A673 (cell line): ENCODE data around the gene XYLT1. TPM values are rescaled to one million over a fixed set of nuclear protein-coding genes. Genes with fewer than 3 reads are reported as not detected.

Experiments used
- BruUV-seq: library from RNA; stranded (reverse); fragments of 400-500 nt; replicated peaks from 2 replicates; lab custom pipeline; 2021; lab: Mats Ljungman, UMichigan
- CTCF ChIA-PET: fragments of 300-600 bp; sonication (Branson Sonifier 250); formaldehyde crosslinking; loops from one replicate; lab custom pipeline; 2022; ENCODE audit warnings: antibody characterized with exemption; lab: Charles Lee
- POLR2A ChIA-PET: fragments of 300-600 bp; sonication (Branson Sonifier 250); formaldehyde crosslinking; loops from one replicate; lab custom pipeline; 2022; ENCODE audit warnings: antibody characterized with exemption; ENCODE audit not compliant: low non-redundant PET; lab: Charles Lee
- DNase-seq: peaks from one replicate; pipeline ENCODE4 v3.0.0-alpha.2; 2015; ENCODE audit warnings: low spot score
- H3K27ac ChIP-seq: fragments of 200-600 bp; sonication (generic); 2 replicates; pipeline ENCODE4 v1.5.1; 2016; ENCODE audit warnings: mixed run types, low read depth, mild to moderate bottlenecking, mixed read lengths, antibody characterized with exemption, low read length; ENCODE audit not compliant: poor library complexity, severe bottlenecking
- H3K27me3 ChIP-seq: fragments of 200-600 bp; sonication (generic); replicated peaks from 2 replicates; pipeline ENCODE4 v1.6.1; 2017; ENCODE audit warnings: mixed run types, low read depth, mild to moderate bottlenecking, mixed read lengths, antibody characterized with exemption, low read length; ENCODE audit not compliant: insufficient read depth, poor library complexity
- H3K36me3 ChIP-seq: fragments of 200-600 bp; sonication (generic); 2 replicates; pipeline ENCODE4 v1.6.1; 2016; ENCODE audit warnings: mixed run types, mild to moderate bottlenecking, mixed read lengths, antibody characterized with exemption, low read length; ENCODE audit not compliant: insufficient read depth, poor library complexity, severe bottlenecking
- H3K4me1 ChIP-seq: fragments of 200-600 bp; sonication (generic); 2 replicates; pipeline ENCODE4 v1.6.1; 2017; ENCODE audit warnings: mixed run types, mild to moderate bottlenecking, mixed read lengths, antibody characterized with exemption, low read length; ENCODE audit not compliant: insufficient read depth, poor library complexity, severe bottlenecking
- H3K4me3 ChIP-seq: fragments of 200-600 bp; sonication (generic); 2 replicates; pipeline ENCODE4 v1.5.1; 2016; ENCODE audit warnings: low read depth, mixed run types, mild to moderate bottlenecking, mixed read lengths, low read length; ENCODE audit not compliant: poor library complexity, severe bottlenecking
- H3K9me3 ChIP-seq: fragments of 200-600 bp; sonication (generic); 2 replicates; pipeline ENCODE4 v1.6.1; 2016; ENCODE audit warnings: mixed run types, low read depth, mild to moderate bottlenecking, mixed read lengths, antibody characterized with exemption, low read length; ENCODE audit not compliant: poor library complexity, severe bottlenecking
- CTCF ChIP-seq: fragments of 300-800, 200-600 bp; sonication (generic); conservative IDR thresholded peaks from 2 replicates; pipeline ENCODE4 v1.5.1; 2017; ENCODE audit warnings: low read depth, mild to moderate bottlenecking, antibody characterized with exemption, low read length, moderate library complexity, mixed read lengths
- EZH2 ChIP-seq: fragments of 200-600 bp; sonication (generic); IDR thresholded peaks from 2 replicates; pipeline ENCODE4 v1.6.1; 2017; ENCODE audit warnings: borderline replicate concordance, low read depth, mild to moderate bottlenecking, mixed read lengths, antibody characterized with exemption, low read length; ENCODE audit not compliant: poor library complexity, severe bottlenecking
- intact Hi-C: fragments of 100-400 bp; cut with micrococcal nuclease; formaldehyde crosslinking; loops from one replicate; pipeline ENCODE4 v1.10.0; 2022; ENCODE audit not compliant: unreplicated experiment
- total RNA-seq: library from RNA; stranded (reverse); gene quantifications from 2 replicates; pipeline ENCODE4 v1.2.3, GENCODE V29; 2021

Gene XYLT1
- total RNA-seq, 1 experiment from 2014 or later: 0.64 TPM

- intact Hi-C loops: no loop called here
- no TSS peak for BruUV-seq
- CTCF ChIA-PET: no interaction called here
These were observed 415 bp downstream of the XYLT1 start for GRCh38 chr16:17470182-17470907.

GRCh38 chr16:17469741-17470181 lies 999 bp downstream of the XYLT1 start:
- no peaks in the 10 kb centered on the region for H3K4me1 ChIP-seq
- BruUV-seq: no TSS peak
- POLR2A ChIA-PET: no interaction called here
- DNase-seq: no peak
- H3K27me3 ChIP-seq: peaks cover 32% of the 10 kb centered on the region
- no peak overlapping the region for H3K4me3 ChIP-seq
- no peaks in the 10 kb centered on the region for H3K36me3 ChIP-seq
- H3K9me3 ChIP-seq: no peaks in the 10 kb centered on the region
- intact Hi-C loops: loop anchor here (10.0 kb wide), 2 partner anchors 185 to 605 kb away; no protein-coding TSS in a partner anchor
- TF ChIP-seq EZH2 (peak; percentile 56), CTCF (no peak)
- H3K27ac ChIP-seq: no peak overlapping the region
- CTCF ChIA-PET: no interaction called here

More at GRCh38 chr16:17470182-17470907, 415 bp downstream of the XYLT1 start:
- POLR2A ChIA-PET: no interaction called here
- no peak for DNase-seq
- peak overlapping the region; percentile 27 for H3K4me3 ChIP-seq
- H3K27me3 ChIP-seq: peaks cover 32% of the 10 kb centered on the region
- TF ChIP-seq CTCF (no peak), EZH2 (peak; percentile 54)
- no peaks in the 10 kb centered on the region for H3K36me3 ChIP-seq
- H3K4me1 ChIP-seq: no peaks in the 10 kb centered on the region
- H3K9me3 ChIP-seq: no peaks in the 10 kb centered on the region
- H3K27ac ChIP-seq: no peak overlapping the region

GRCh38 chr16:17469011-17469740 lies 1.6 kb downstream of the XYLT1 start:
- ChIA-PET POLR2A (no interaction called here), CTCF (interaction anchor here (0.5 kb wide), 1 partner anchor 607 kb away, joined by 6 read pairs; no protein-coding TSS in a partner anchor)
- no peak for DNase-seq
- H3K27ac ChIP-seq: no peak overlapping the region
- TF ChIP-seq EZH2: no peak
- no peak for TF ChIP-seq CTCF
- H3K4me3 ChIP-seq: no peak overlapping the region
- peaks cover 30% of the 10 kb centered on the region for H3K27me3 ChIP-seq
- H3K4me1 ChIP-seq: no peaks in the 10 kb centered on the region
- no peaks in the 10 kb centered on the region for H3K36me3 ChIP-seq
- no TSS peak for BruUV-seq
- H3K9me3 ChIP-seq: no peaks in the 10 kb centered on the region
- intact Hi-C loops: loop anchor here (10.0 kb wide), 2 partner anchors 184 to 604 kb away; no protein-coding TSS in a partner anchor
